ENCODE results near the gene CAV1. TPM values are rescaled to one million over a fixed set of nuclear protein-coding genes. Genes with fewer than 3 reads are reported as not detected.

Gene CAV1
- total RNA-seq, 1 experiment from 2014 or later: 20.2 TPM

DNA sequence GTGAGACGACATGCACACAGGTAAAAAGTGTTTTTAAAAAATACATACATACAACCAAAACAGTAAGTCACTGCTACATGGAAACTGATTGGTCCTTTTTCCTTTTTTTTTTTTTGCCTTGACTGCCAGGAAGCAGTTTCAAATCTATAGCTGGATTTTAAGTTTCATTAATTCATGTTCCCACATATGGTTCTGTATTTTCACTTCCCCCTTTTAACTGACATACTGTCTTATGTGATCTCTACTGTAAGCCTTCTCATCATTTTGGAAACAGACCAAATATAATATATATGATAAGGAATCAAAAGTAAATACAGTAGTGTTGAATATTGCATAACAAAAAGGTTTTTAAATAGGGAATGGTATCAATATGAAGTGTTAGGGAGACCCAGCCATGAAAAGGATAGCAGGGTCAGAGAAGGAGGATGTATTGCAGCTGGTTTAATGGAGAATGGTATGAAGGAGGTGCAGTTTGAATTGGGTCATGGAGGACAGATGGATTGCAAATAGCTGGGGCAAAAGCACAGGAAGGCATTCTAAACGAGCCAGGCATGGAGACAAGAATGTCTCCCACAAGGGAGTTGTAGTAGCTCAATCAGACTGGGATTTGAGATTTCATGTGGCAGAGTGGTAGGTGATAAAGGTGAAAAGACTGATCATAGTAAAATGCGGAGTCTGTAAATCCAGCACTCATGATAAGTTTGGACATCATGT lies 5.4 kb downstream of the CAV1 start:
- no peak overlapping the region for H3K14ac ChIP-seq (ENCODE audit: insufficient read depth, low read length)
- peaks cover 18 to 24% of the 10 kb centered on the region in 2 experiments for H3K4me1 Mint-ChIP-seq
- H3K36me3 Mint-ChIP-seq (ENCODE audit: insufficient read depth in 1 of 3, low read depth in 3 of 3): no peaks in the 10 kb centered on the region
- H2BK5ac ChIP-seq (ENCODE audit: insufficient read length, low read length): no peak overlapping the region
- no peak for DNase-seq
- H4K20me1 ChIP-seq (ENCODE audit: control insufficient read depth, insufficient read depth, insufficient read length): no peaks in the 10 kb centered on the region
- no peak for TF ChIP-seq CTCF (conservative IDR thresholded peaks at IDR 0.05)
- no peak overlapping the region for H2AFZ ChIP-seq (ENCODE audit: low read length)
- no peak overlapping the region for H2BK15ac ChIP-seq (ENCODE audit: low read depth, low read length)
- no peaks in the 10 kb centered on the region for H3K79me1 ChIP-seq (ENCODE audit: insufficient read depth, low read depth, low read length, poor library complexity, severe bottlenecking)
- no peaks in the 10 kb centered on the region for H3K79me2 ChIP-seq (ENCODE audit: insufficient read depth, low read length)
- H3K56ac ChIP-seq (ENCODE audit: insufficient read length, low read depth, low read length): no peak overlapping the region
- no peak overlapping the region for H4K91ac ChIP-seq (ENCODE audit: insufficient read length, low read depth, low read length)
- H2BK20ac ChIP-seq (ENCODE audit: low read depth, low read length, poor library complexity, severe bottlenecking): no peak overlapping the region
- H3K18ac ChIP-seq (ENCODE audit: insufficient read length, low read depth, low read length): no peak overlapping the region
- H3K27me3 ChIP-seq (ENCODE audit: insufficient read depth, low read length): no peaks in the 10 kb centered on the region
- H3K27me3 Mint-ChIP-seq (ENCODE audit: low read depth): peaks cover 17% of the 10 kb centered on the region
- no peak overlapping the region for H2BK120ac ChIP-seq (ENCODE audit: low read depth, low read length, poor library complexity, severe bottlenecking)
- H3K27ac Mint-ChIP-seq: no peak overlapping the region
- no peak overlapping the region for H3K4me3 Mint-ChIP-seq
- H3K9me3 Mint-ChIP-seq: no peaks in the 10 kb centered on the region
- no peak overlapping the region for H4K5ac ChIP-seq (ENCODE audit: insufficient read length, low read depth, low read length)
- H4K8ac ChIP-seq (replicated peaks; ENCODE audit: insufficient read length, low read depth, low read length): no peak overlapping the region
- no peak overlapping the region for H3K4ac ChIP-seq (ENCODE audit: low read depth, low read length)
- H3T11ph ChIP-seq (ENCODE audit: low read length): no peak overlapping the region
- no CpG with 5 or more reads among the region's 3 CpGs for WGBS (ENCODE audit: extremely low coverage, insufficient read length, low lambda C conversion rate)
- H3K23me2 ChIP-seq (ENCODE audit: insufficient read length, low read depth, low read length, poor library complexity, severe bottlenecking): peaks cover 13% of the 10 kb centered on the region
- no peak overlapping the region for H3K4me2 ChIP-seq (ENCODE audit: insufficient read depth, insufficient read length, low read length)
- H3K27ac ChIP-seq (ENCODE audit: insufficient read length, low read depth, low read length): no peak overlapping the region
- no peaks in the 10 kb centered on the region for H3K9me3 ChIP-seq (ENCODE audit: control insufficient read depth, low read depth, low read length)
- no peaks in the 10 kb centered on the region; the same call in 1 of the 2 replicates for H3K4me1 ChIP-seq (ENCODE audit: insufficient read depth, low read length)
- no peak overlapping the region for H2AK5ac ChIP-seq (ENCODE audit: insufficient read length, low read length)
- no peak overlapping the region for H3K23ac ChIP-seq (ENCODE audit: insufficient read length, low read depth, low read length)
- no peak overlapping the region for H3K9ac ChIP-seq (ENCODE audit: extremely low read depth, insufficient read length, low read length)
- H2BK12ac ChIP-seq (ENCODE audit: insufficient read length, low read depth, low read length): no peak overlapping the region

Data from H9 (cell line).